Measurements from ENCODE around the gene TNFSF15. TPM values are rescaled to one million over a fixed set of nuclear protein-coding genes. Genes with fewer than 3 reads are reported as not detected.
"Not testable (repeated sequence)": the region's sequence is repeated elsewhere in the genome, so short reads cannot be mapped to it uniquely, and the experiment has no call there.

The TNFSF15 gene
- total and polyA plus RNA-seq, 8 donors: 0.31 to 12.3 (median 2.4) TPM

DNA sequence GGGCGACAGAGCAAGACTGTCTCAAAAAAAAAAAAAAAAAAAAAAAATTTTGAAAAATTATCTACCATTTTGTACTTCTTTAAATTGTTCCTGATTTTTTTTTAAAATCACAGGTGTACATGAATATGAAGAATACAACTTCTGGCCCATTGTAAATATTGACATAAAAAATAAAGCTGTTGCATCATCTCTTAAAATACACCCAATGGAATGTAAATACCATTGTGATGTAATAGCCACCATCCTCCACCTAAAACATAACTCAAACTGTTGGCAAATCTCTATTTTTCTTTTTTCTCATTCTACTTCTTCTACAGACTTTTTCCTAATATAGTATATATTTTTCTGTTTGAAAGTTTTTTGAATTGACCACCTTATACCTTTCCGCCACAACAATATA lies 62.9 kb downstream of the TNFSF15 start:
- Histone ChIP-seq H3K4me1 (peaks cover 0 to 5% (median 2%) of the 10 kb centered on the region in 4 donors), H3K9me3 (no peaks in the 10 kb centered on the region), H3K27me3 (no peaks in the 10 kb centered on the region), H3K4me3 (no peak overlapping the region), H3K27ac (no peak overlapping the region), H3K36me3 (no peaks in the 10 kb centered on the region)
- TF ChIP-seq, protein P1, sequence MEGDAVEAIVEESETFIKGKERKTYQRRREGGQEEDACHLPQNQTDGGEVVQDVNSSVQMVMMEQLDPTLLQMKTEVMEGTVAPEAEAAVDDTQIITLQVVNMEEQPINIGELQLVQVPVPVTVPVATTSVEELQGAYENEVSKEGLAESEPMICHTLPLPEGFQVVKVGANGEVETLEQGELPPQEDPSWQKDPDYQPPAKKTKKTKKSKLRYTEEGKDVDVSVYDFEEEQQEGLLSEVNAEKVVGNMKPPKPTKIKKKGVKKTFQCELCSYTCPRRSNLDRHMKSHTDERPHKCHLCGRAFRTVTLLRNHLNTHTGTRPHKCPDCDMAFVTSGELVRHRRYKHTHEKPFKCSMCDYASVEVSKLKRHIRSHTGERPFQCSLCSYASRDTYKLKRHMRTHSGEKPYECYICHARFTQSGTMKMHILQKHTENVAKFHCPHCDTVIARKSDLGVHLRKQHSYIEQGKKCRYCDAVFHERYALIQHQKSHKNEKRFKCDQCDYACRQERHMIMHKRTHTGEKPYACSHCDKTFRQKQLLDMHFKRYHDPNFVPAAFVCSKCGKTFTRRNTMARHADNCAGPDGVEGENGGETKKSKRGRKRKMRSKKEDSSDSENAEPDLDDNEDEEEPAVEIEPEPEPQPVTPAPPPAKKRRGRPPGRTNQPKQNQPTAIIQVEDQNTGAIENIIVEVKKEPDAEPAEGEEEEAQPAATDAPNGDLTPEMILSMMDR (IDR thresholded peaks at IDR 0.05): no peak
- no peak for TF ChIP-seq POLR2A (IDR thresholded peaks at IDR 0.05)
- TF ChIP-seq EP300 (IDR thresholded peaks at IDR 0.05): no peak
- no peak for TF ChIP-seq POLR2AphosphoS5 (IDR thresholded peaks at IDR 0.05)
- no peak for DNase-seq
- WGBS, 5 donors: 95 to 98% (median 96%) methylated on average over 2 of the region's 2 CpGs
- intact Hi-C loops (cut with DNase I; ENCODE audit: low total_unique reads): no loop called here

DNA sequence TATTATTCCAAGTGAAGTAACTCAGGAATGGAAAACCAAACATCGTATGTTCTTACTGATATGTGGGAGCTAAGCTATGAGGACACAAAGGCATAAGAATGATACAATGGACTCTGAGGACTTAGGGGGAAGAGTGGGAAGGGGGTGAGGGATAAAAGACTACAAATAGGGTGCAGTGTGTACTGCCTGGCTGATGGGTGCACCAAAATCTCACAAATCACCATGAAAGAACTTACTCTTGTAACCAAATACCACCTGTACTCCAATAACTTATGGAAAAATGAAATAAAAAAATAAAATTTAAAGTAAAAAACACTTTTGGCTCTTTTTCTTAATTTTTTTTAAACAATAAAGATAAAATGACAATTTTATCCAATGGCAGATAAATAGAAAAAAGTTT lies 64.3 kb downstream of the TNFSF15 start:
- H3K27ac ChIP-seq; H3K27me3 ChIP-seq; DNase-seq; H3K9me3 ChIP-seq; H3K36me3 ChIP-seq; intact Hi-C loops (cut with DNase I; ENCODE audit: low total_unique reads); H3K4me3 ChIP-seq; H3K4me1 ChIP-seq: not testable (repeated sequence)
- 29 to 64% (median 60%) methylated on average over 1 of the region's 1 CpG for WGBS, 5 donors

DNA sequence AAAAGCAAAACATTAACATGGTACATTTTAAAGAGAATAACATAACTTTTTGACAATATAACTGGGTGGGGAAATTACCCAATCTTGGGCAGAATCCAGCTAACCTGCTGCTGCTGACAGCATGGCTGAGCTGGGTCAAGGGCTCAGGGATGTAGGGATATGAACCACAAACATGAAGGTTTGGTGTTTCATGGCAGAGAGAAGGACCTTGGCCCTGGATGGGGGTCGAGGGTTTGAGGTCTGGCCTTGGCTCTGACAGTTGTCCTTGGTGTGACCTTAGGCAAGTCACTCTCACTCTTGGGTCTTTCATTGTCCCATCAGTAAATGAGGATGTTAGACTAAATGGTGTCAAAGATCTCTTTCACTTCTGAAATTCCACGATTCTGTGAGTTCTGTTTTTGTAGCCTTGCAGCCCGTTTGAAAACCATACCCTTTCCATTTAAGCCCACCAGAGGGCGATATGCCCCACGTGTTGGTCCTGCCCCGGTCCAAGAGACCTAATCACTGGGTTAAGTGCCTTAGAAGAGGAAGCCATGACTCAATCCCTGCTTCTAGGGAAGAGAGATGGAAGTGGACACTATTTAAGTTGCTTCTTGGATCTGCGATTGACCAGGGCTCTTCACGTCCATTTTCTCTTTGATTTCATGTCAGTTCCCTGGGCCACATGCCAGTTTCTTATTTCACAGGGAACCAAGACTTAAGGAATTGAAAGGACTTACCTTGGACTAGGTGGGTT lies 67.1 kb downstream of the TNFSF15 start:
- Histone ChIP-seq H3K4me1 (peaks cover 0 to 5% (median 2%) of the 10 kb centered on the region in 4 donors), H3K27ac (no peak overlapping the region), H3K27me3 (no peaks in the 10 kb centered on the region), H3K4me3 (no peak overlapping the region), H3K9me3 (no peaks in the 10 kb centered on the region), H3K36me3 (no peaks in the 10 kb centered on the region)
- 21 to 27% (median 23%) methylated on average over 8 of the region's 8 CpGs for WGBS, 5 donors
- DNase-seq: peak; percentile 80 to 89
- TF ChIP-seq EP300 (IDR thresholded peaks at IDR 0.05): no peak
- no peak for TF ChIP-seq POLR2A (IDR thresholded peaks at IDR 0.05)
- TF ChIP-seq, protein P1 (IDR thresholded peaks at IDR 0.05): peak in 6 of 7 experiments; percentile 61 to 93 (median 82)
- TF ChIP-seq POLR2AphosphoS5 (IDR thresholded peaks at IDR 0.05): peak in 1 of 3 donors; percentile 59
- intact Hi-C loops (cut with DNase I; ENCODE audit: low total_unique reads): loop anchor here (5.0 kb wide), 2 partner anchors 174 to 274 kb away; no protein-coding TSS in a partner anchor

DNA sequence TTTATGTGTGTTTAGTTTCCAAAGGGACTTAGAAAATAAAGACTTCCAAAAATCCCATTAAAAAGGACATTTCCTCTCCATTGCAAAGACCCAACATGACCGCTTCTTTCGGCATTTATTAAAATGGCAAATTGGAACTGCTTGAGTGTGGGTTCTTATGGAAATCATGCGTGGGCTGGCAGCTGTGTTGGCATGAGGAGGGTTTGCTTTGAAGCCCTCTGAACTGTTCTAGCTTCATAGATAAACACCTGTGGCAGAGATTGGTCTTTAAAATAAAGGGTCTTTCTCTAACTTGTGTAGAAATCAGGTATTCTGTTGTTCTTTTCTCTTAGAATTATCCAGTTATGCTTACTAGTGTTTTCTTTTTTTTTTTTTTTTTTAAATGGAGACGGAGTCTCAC lies 68.0 kb downstream of the TNFSF15 start:
- intact Hi-C loops (cut with DNase I; ENCODE audit: low total_unique reads): loop anchor here (5.0 kb wide), 2 partner anchors 174 to 274 kb away; no protein-coding TSS in a partner anchor
- 84 to 91% (median 89%) methylated on average over 4 of the region's 4 CpGs for WGBS, 5 donors
- TF ChIP-seq POLR2AphosphoS5 (IDR thresholded peaks at IDR 0.05) (no peak), EP300 (IDR thresholded peaks at IDR 0.05) (no peak), POLR2A (IDR thresholded peaks at IDR 0.05) (no peak)
- TF ChIP-seq, protein P1 (IDR thresholded peaks at IDR 0.05): no peak

DNA sequence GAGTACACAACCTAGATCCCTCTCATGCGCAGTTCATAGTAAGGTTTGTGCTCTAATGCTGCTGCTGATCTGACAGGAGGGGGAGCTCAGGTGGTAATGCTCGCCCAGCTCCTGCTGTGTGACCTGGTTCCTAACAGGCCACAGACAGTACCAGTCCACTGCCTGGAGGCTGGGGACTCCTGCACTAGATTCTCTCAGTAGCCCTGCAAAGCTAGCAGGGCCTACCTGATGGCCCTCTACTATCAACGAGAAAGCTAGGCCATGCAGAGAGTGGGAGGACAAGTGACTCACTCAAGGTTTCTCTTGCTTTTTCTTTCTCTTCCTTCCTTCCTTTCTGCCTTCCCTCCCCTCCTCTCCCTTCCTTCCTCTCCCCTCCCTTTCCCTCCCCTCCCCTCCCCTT lies 68.7 kb downstream of the TNFSF15 start:
- H3K27ac ChIP-seq: no peak overlapping the region
- intact Hi-C loops (cut with DNase I; ENCODE audit: low total_unique reads): loop anchor here (5.0 kb wide), 2 partner anchors 175 to 275 kb away; no protein-coding TSS in a partner anchor
- no peaks in the 10 kb centered on the region for H3K27me3 ChIP-seq
- 67 to 75% (median 73%) methylated on average over 3 of the region's 3 CpGs for WGBS, 5 donors
- H3K4me1 ChIP-seq: peaks cover 0 to 5% (median 2%) of the 10 kb centered on the region in 4 donors
- H3K4me3 ChIP-seq: no peak overlapping the region
- no peaks in the 10 kb centered on the region for H3K9me3 ChIP-seq
- no peak for TF ChIP-seq EP300 (IDR thresholded peaks at IDR 0.05)
- no peak for DNase-seq
- no peaks in the 10 kb centered on the region for H3K36me3 ChIP-seq

More for the DNA sequence above, 68.0 kb downstream of the TNFSF15 start:
- no peaks in the 10 kb centered on the region for H3K9me3 ChIP-seq
- no peaks in the 10 kb centered on the region for H3K36me3 ChIP-seq
- H3K4me1 ChIP-seq: peaks cover 0 to 5% (median 2%) of the 10 kb centered on the region in 4 donors
- H3K27ac ChIP-seq: no peak overlapping the region
- H3K4me3 ChIP-seq: no peak overlapping the region
- no peak for DNase-seq
- no peaks in the 10 kb centered on the region for H3K27me3 ChIP-seq
